NCI-H345 treated with DMSO at 0.1 percent for 48 hours (cell line): ENCODE measurements around the gene ITGA11.

Experiments
- DNase-seq: peaks from one replicate; lab custom pipeline; 2025; ENCODE audit not compliant: unreplicated experiment; lab: John Stamatoyannopoulos, UW

The ITGA11 gene

GRCh38 chr15:68376447-68377060 lies 55.4 kb downstream of the ITGA11 start:
- DNase-seq, result no peak

- no peak for DNase-seq
Observed at GRCh38 chr15:68375716-68376220, 56.2 kb downstream of the ITGA11 start.

- DNase-seq, result no peak
Observed at GRCh38 chr15:68375191-68375631, 56.8 kb downstream of the ITGA11 start.

GRCh38 chr15:68374168-68374745 lies 57.7 kb downstream of the ITGA11 start:
- no peak for DNase-seq

- no peak for DNase-seq
Observed at GRCh38 chr15:68373028-68373427, 58.9 kb downstream of the ITGA11 start.

- DNase-seq, result no peak
Observed at GRCh38 chr15:68372291-68372811, 59.6 kb downstream of the ITGA11 start.

GRCh38 chr15:68371851-68372250 lies 60.1 kb downstream of the ITGA11 start:
- DNase-seq, result no peak

- DNase-seq, result no peak
Observed at GRCh38 chr15:68371160-68371559, 60.8 kb downstream of the ITGA11 start.

- no peak for DNase-seq
Observed at GRCh38 chr15:68370768-68371151, 61.2 kb downstream of the ITGA11 start.

- DNase-seq, result no peak
Observed at GRCh38 chr15:68369931-68370767, 61.8 kb downstream of the ITGA11 start.

GRCh38 chr15:68368731-68369435 lies 63.1 kb downstream of the ITGA11 start:
- no peak for DNase-seq

GRCh38 chr15:68367992-68368391 lies 64.0 kb downstream of the ITGA11 start:
- no peak for DNase-seq

- no peak for DNase-seq
Observed at GRCh38 chr15:68367226-68367625, 64.7 kb downstream of the ITGA11 start.

- no peak for DNase-seq
Observed at GRCh38 chr15:68366314-68366713, 65.6 kb downstream of the ITGA11 start.

- DNase-seq, result no peak
Observed at GRCh38 chr15:68365770-68366169, 66.2 kb downstream of the ITGA11 start.

GRCh38 chr15:68365140-68365745 lies 66.7 kb downstream of the ITGA11 start:
- no peak for DNase-seq

GRCh38 chr15:68364660-68365035 lies 67.3 kb downstream of the ITGA11 start:
- DNase-seq, result no peak

- no peak for DNase-seq
Observed at GRCh38 chr15:68364028-68364659, 67.8 kb downstream of the ITGA11 start.

- no peak for DNase-seq
Observed at GRCh38 chr15:68363353-68363752, 68.6 kb downstream of the ITGA11 start.

- no peak for DNase-seq
Observed at GRCh38 chr15:68362537-68363126, 69.3 kb downstream of the ITGA11 start.
